IMR-90 (cell line): Measurements from ENCODE around the gene PLEKHS1. TPM values are rescaled to one million over a fixed set of nuclear protein-coding genes. Genes with fewer than 3 reads are reported as not detected.
A peak's percentile ranks its signal among the peaks of the same experiment; 100 is the strongest.

Source experiments
- ATAC-seq: fragments of 200-7000 bp; cut with Tn5 transposase; 2 replicates; pipeline ENCODE4 v1.9.1; 2020; ENCODE audit warnings: low read depth, mild to moderate bottlenecking, moderate library complexity
- BruUV-seq: library from RNA; stranded (reverse); fragments of 400-500 nt; replicated peaks from 2 replicates; lab custom pipeline; 2021; lab: Mats Ljungman, UMichigan
- CTCF ChIA-PET: fragments of 300-600 bp; formaldehyde crosslinking; extraction: SDS; loops from one replicate; lab custom pipeline; 2021; ENCODE audit warnings: antibody characterized with exemption; lab: Yijun Ruan, JAX
- POLR2A ChIA-PET: fragments of 300-600 bp; sonication (Branson Sonifier 250); formaldehyde crosslinking; loops from one replicate; lab custom pipeline; 2022; ENCODE audit warnings: antibody characterized with exemption; ENCODE audit not compliant: unreplicated experiment; lab: Charles Lee
- DNase-seq: peaks from one replicate; pipeline ENCODE4 v3.0.0; 2013
- H2AFZ ChIP-seq: replicated peaks from 2 replicates; pipeline ENCODE3; 2013; ENCODE audit warnings: low read length, mild to moderate bottlenecking; ENCODE audit not compliant: poor library complexity
- H2AK5ac ChIP-seq: 2 replicates; pipeline ENCODE4 v1.6.1; 2013; ENCODE audit warnings: low read depth, low read length, inconsistent platforms
- H2AK9ac ChIP-seq: replicated peaks from 2 replicates; pipeline ENCODE3; 2013; ENCODE audit warnings: mild to moderate bottlenecking, low read depth, low read length, moderate library complexity; ENCODE audit not compliant: poor library complexity
- H2BK120ac ChIP-seq: 2 replicates; pipeline ENCODE4 v1.6.1; 2013; ENCODE audit warnings: low read depth, low read length, inconsistent platforms
- H2BK15ac ChIP-seq: 3 replicates; pipeline ENCODE4 v1.6.1; 2013; ENCODE audit warnings: low read depth, low read length, inconsistent platforms
- H2BK20ac ChIP-seq: 2 replicates; pipeline ENCODE4 v1.6.1; 2013; ENCODE audit warnings: low read depth, mild to moderate bottlenecking, inconsistent platforms, low read length, moderate library complexity
- H2BK5ac ChIP-seq: 2 replicates; pipeline ENCODE4 v1.6.1; 2013; ENCODE audit warnings: mild to moderate bottlenecking, low read depth, low read length, inconsistent platforms; ENCODE audit not compliant: poor library complexity, severe bottlenecking
- H3K14ac ChIP-seq: replicated peaks from 2 replicates; pipeline ENCODE4 v1.6.1; 2013; ENCODE audit warnings: low read depth, low read length, inconsistent platforms
- H3K18ac ChIP-seq: 2 replicates; pipeline ENCODE4 v1.6.1; 2013; ENCODE audit warnings: low read depth, low read length, control low read depth
- H3K23ac ChIP-seq: 2 replicates; pipeline ENCODE4 v1.6.1; 2013; ENCODE audit warnings: low read depth, low read length, inconsistent platforms
- H3K27ac ChIP-seq: 2 replicates; pipeline ENCODE4 v1.5.1; 2013; ENCODE audit warnings: mild to moderate bottlenecking, control low read depth, low read length; ENCODE audit not compliant: insufficient read depth
- H3K27me3 ChIP-seq: 2 replicates; pipeline ENCODE4 v1.6.1; 2013; ENCODE audit warnings: low read length; ENCODE audit not compliant: control insufficient read depth, insufficient read depth
- H3K36me3 ChIP-seq: 2 replicates; pipeline ENCODE4 v1.6.1; 2013; ENCODE audit warnings: low read length, mixed read lengths; ENCODE audit not compliant: control insufficient read depth, insufficient read depth
- H3K4ac ChIP-seq: 2 replicates; pipeline ENCODE4 v1.6.1; 2013; ENCODE audit warnings: low read depth, low read length, inconsistent platforms
- H3K4me1 ChIP-seq: 2 replicates; pipeline ENCODE4 v1.6.1; 2013; ENCODE audit warnings: low read length, mixed read lengths; ENCODE audit not compliant: control insufficient read depth, insufficient read depth
- H3K4me2 ChIP-seq: 2 replicates; pipeline ENCODE4 v1.6.1; 2013; ENCODE audit warnings: low read depth, mild to moderate bottlenecking, control low read depth, low read length, moderate library complexity
- H3K4me3 ChIP-seq: 2 replicates; pipeline ENCODE4 v1.5.1; 2013; ENCODE audit warnings: low read depth, mild to moderate bottlenecking, control low read depth, low read length, moderate library complexity; ENCODE audit not compliant: insufficient read depth
- H3K56ac ChIP-seq: 2 replicates; pipeline ENCODE4 v1.6.1; 2013; ENCODE audit warnings: low read length, inconsistent platforms; ENCODE audit not compliant: insufficient read depth; ENCODE audit errors: extremely low read depth
- H3K79me1 ChIP-seq, 2 experiments: 2 replicates each; pipeline ENCODE4 v1.6.1; 2013; ENCODE audit warnings: low read length in 2 of 2, inconsistent platforms in 1 of 2, low read depth in 1 of 2
- H3K9ac ChIP-seq: 2 replicates; pipeline ENCODE4 v1.6.1; 2013; ENCODE audit warnings: low read depth, low read length, control low read depth
- H3K9me1 ChIP-seq: 2 replicates; pipeline ENCODE4 v1.6.1; 2013; ENCODE audit warnings: low read length, inconsistent platforms; ENCODE audit not compliant: insufficient read depth
- H3K9me3 ChIP-seq: 2 replicates; pipeline ENCODE4 v1.6.1; 2013; ENCODE audit warnings: low read length; ENCODE audit not compliant: control insufficient read depth, insufficient read depth
- H4K20me1 ChIP-seq: 2 replicates; pipeline ENCODE4 v1.6.1; 2013; ENCODE audit warnings: low read length, inconsistent platforms; ENCODE audit not compliant: insufficient read depth
- H4K5ac ChIP-seq: 2 replicates; pipeline ENCODE4 v1.6.1; 2013; ENCODE audit warnings: mild to moderate bottlenecking, low read depth, low read length, control low read depth
- H4K8ac ChIP-seq, 2 experiments: 2 replicates each; pipeline ENCODE4 v1.6.1; 2013; ENCODE audit warnings: low read depth in 2 of 2, low read length in 2 of 2, control low read depth in 1 of 2, inconsistent platforms in 1 of 2
- H4K91ac ChIP-seq: 2 replicates; pipeline ENCODE4 v1.6.1; 2013; ENCODE audit warnings: low read depth, low read length, inconsistent platforms; ENCODE audit not compliant: insufficient read depth
- BHLHE40 ChIP-seq: fragments of 150-350 bp; IDR thresholded peaks from 2 replicates; pipeline ENCODE4 v1.6.1; 2016; ENCODE audit warnings: mild to moderate bottlenecking, low read depth, low read length
- CEBPB ChIP-seq: IDR thresholded peaks from 2 replicates; pipeline ENCODE4 v1.6.1; 2012; ENCODE audit warnings: low read depth, low read length, improper control_type of control experiment
- CHD1 ChIP-seq: IDR thresholded peaks from 2 replicates; pipeline ENCODE4 v1.6.1; 2012; ENCODE audit warnings: low read depth, low read length, improper control_type of control experiment
- CTCF ChIP-seq: conservative IDR thresholded peaks from 2 replicates; pipeline ENCODE4 v1.5.1; 2012; ENCODE audit warnings: mild to moderate bottlenecking, low read depth, low read length, improper control_type of control experiment
- FOS ChIP-seq: fragments of 150-350 bp; IDR thresholded peaks from 2 replicates; pipeline ENCODE4 v1.6.1; 2016; ENCODE audit warnings: low read depth, low read length
- MAFK ChIP-seq: IDR thresholded peaks from 2 replicates; pipeline ENCODE4 v1.6.1; 2012; ENCODE audit warnings: low read depth, low read length, improper control_type of control experiment
- MAZ ChIP-seq: IDR thresholded peaks from 2 replicates; pipeline ENCODE4 v1.6.1; 2012; ENCODE audit warnings: low read depth, mild to moderate bottlenecking, low read length, improper control_type of control experiment, moderate library complexity, borderline replicate concordance
- MXI1 ChIP-seq: IDR thresholded peaks from 2 replicates; pipeline ENCODE4 v1.6.1; 2012; ENCODE audit warnings: low read depth, mild to moderate bottlenecking, low read length, moderate library complexity, borderline replicate concordance
- NFE2L2 ChIP-seq: fragments of 150-350 bp; IDR thresholded peaks from 2 replicates; pipeline ENCODE4 v1.6.1; 2016; ENCODE audit warnings: low read depth, mild to moderate bottlenecking, low read length
- POLR2A ChIP-seq: IDR thresholded peaks from 2 replicates; pipeline ENCODE4 v1.6.1; 2012; ENCODE audit warnings: mild to moderate bottlenecking, low read depth, low read length
- RAD21 ChIP-seq: IDR thresholded peaks from 2 replicates; pipeline ENCODE4 v1.6.1; 2012; ENCODE audit warnings: low read length, improper control_type of control experiment
- RCOR1 ChIP-seq: IDR thresholded peaks from 2 replicates; pipeline ENCODE4 v1.6.1; 2012; ENCODE audit warnings: mild to moderate bottlenecking, low read length, improper control_type of control experiment; ENCODE audit not compliant: insufficient replicate concordance
- RFX5 ChIP-seq: IDR thresholded peaks from 2 replicates; pipeline ENCODE4 v1.8.0; 2012; ENCODE audit warnings: low read depth, mild to moderate bottlenecking, low read length, moderate library complexity
- SMC3 ChIP-seq: fragments of 150-350 bp; IDR thresholded peaks from 2 replicates; pipeline ENCODE4 v1.6.1; 2016; ENCODE audit warnings: low read depth, mild to moderate bottlenecking, antibody characterized with exemption, low read length, moderate library complexity
- WGBS, 2 experiments: methylation state at CpG; one replicate each; pipeline versions ENCODE4 v1.1.5 to v1.1.7; 2013; ENCODE audit warnings: missing lambda C conversion rate in 2 of 2; ENCODE audit not compliant: insufficient read length in 1 of 2; ENCODE audit errors: extremely low coverage in 2 of 2; 5-methylcytosine and 5-hydroxymethylcytosine counted together
- dilution Hi-C: fragments of 300-500 bp; cut with HindIII; formaldehyde crosslinking; loops from one replicate; pipeline ENCODE4 v1.14.3; 2018; ENCODE audit warnings: low sequenced_read_pairs; ENCODE audit not compliant: unreplicated experiment
- in situ Hi-C: fragments of 300-500 bp; cut with MboI; formaldehyde crosslinking; loops from 3 replicates; pipeline ENCODE4 v1.14.3; 2019; ENCODE audit warnings: low sequenced_read_pairs, inconsistent platforms, mixed read lengths
- intact Hi-C: fragments of 100-400 bp; cut with micrococcal nuclease; formaldehyde crosslinking; loops from 2 replicates; pipeline ENCODE4 v1.10.0; 2022
- polyA plus RNA-seq, 3 experiments: library from polyadenylated mRNA; depleted of rRNA; stranded (reverse); fragments of >200 nt; gene quantifications; 2 replicates each; pipeline ENCODE4 v1.2.3, GENCODE V29; 2012; ENCODE audit warnings: low replicate concordance in 1 of 3
- total RNA-seq: library from RNA; depleted of rRNA; stranded (reverse); fragments of >200 nt; gene quantifications from 2 replicates; pipeline ENCODE4 v1.2.3, GENCODE V29; 2012
- TF ChIP-seq, protein P1 (sequence below): fragments of 150-350 bp; IDR thresholded peaks from 2 replicates; pipeline ENCODE4 v1.6.1; 2017; ENCODE audit warnings: mild to moderate bottlenecking, antibody characterized with exemption, low read length, low read depth
- TF ChIP-seq, protein P2 (sequence below): fragments of 150-350 bp; IDR thresholded peaks from 2 replicates; pipeline ENCODE4 v1.6.1; 2016; ENCODE audit warnings: low read depth, mild to moderate bottlenecking, low read length, moderate library complexity, borderline replicate concordance

PLEKHS1 gene
- total and polyA plus RNA-seq, 2 of the 4 experiments (the other 2 are of a cell fraction) = not detected

- no peaks in the 10 kb centered on the region for H4K20me1 ChIP-seq
- peak overlapping the region; percentile 78; the same call in 1 of the 2 replicates for H3K27ac ChIP-seq
- peak overlapping the region in 1 of 2 experiments; percentile 24; a peak in 1 of 4 replicates for H4K8ac ChIP-seq
- TF ChIP-seq MAFK = peak; percentile 95
- TF ChIP-seq BHLHE40 = no peak
- no peak for TF ChIP-seq SMC3
- no peak for TF ChIP-seq POLR2A
- TF ChIP-seq MXI1 = no peak
- no peak for TF ChIP-seq CTCF
- no peak for TF ChIP-seq CHD1
- TF ChIP-seq NFE2L2 = peak; percentile 100
- TF ChIP-seq, protein P1, sequence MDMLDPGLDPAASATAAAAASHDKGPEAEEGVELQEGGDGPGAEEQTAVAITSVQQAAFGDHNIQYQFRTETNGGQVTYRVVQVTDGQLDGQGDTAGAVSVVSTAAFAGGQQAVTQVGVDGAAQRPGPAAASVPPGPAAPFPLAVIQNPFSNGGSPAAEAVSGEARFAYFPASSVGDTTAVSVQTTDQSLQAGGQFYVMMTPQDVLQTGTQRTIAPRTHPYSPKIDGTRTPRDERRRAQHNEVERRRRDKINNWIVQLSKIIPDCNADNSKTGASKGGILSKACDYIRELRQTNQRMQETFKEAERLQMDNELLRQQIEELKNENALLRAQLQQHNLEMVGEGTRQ = no peak
- TF ChIP-seq, protein P2, sequence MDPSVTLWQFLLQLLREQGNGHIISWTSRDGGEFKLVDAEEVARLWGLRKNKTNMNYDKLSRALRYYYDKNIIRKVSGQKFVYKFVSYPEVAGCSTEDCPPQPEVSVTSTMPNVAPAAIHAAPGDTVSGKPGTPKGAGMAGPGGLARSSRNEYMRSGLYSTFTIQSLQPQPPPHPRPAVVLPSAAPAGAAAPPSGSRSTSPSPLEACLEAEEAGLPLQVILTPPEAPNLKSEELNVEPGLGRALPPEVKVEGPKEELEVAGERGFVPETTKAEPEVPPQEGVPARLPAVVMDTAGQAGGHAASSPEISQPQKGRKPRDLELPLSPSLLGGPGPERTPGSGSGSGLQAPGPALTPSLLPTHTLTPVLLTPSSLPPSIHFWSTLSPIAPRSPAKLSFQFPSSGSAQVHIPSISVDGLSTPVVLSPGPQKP = no peak
- no peak for TF ChIP-seq RFX5
- TF ChIP-seq MAZ = no peak
- peak; percentile 95 for TF ChIP-seq FOS
- TF ChIP-seq CEBPB = peak; percentile 32; the same call in 1 of the 2 replicates
- TF ChIP-seq RAD21 = no peak
- no peak for TF ChIP-seq RCOR1
- peak overlapping the region; percentile 42; the same call in 1 of the 2 replicates for H4K5ac ChIP-seq
- no TSS peak for BruUV-seq
- dilution Hi-C loops = no loop called here
- peak overlapping the region; percentile 38 for H2AFZ ChIP-seq
- H2AK9ac ChIP-seq = peak overlapping the region; percentile 39
- no peak overlapping the region; the same call in 1 of the 2 replicates for H3K4ac ChIP-seq
- H3K56ac ChIP-seq = no peak overlapping the region
- H3K4me1 ChIP-seq = peaks cover 2% of the 10 kb centered on the region
- H3K9me3 ChIP-seq = no peaks in the 10 kb centered on the region
- ATAC-seq (peak; percentile 85), DNase-seq (peak; percentile 96)
- no peak overlapping the region for H3K9ac ChIP-seq
- POLR2A ChIA-PET = no interaction called here
- no peaks in the 10 kb centered on the region for H3K79me1 ChIP-seq
- intact Hi-C loops = no loop called here
- peak overlapping the region; percentile 42 for H3K18ac ChIP-seq
- peak overlapping the region; percentile 37 for H2BK120ac ChIP-seq
- no peak overlapping the region for H3K4me3 ChIP-seq
- no peak overlapping the region for H2BK15ac ChIP-seq
- peak overlapping the region; percentile 24; the same call in 1 of the 2 replicates for H2BK20ac ChIP-seq
- H2AK5ac ChIP-seq = no peak overlapping the region
- H3K23ac ChIP-seq = no peak overlapping the region
- no peak overlapping the region for H4K91ac ChIP-seq
- no peak overlapping the region for H2BK5ac ChIP-seq
- no peaks in the 10 kb centered on the region for H3K36me3 ChIP-seq
- CTCF ChIA-PET = interaction anchor here (1.2 to 1.5 kb wide), 2 partner anchors 22 to 110 kb away, joined by 3 to 4 read pairs; no protein-coding TSS in a partner anchor
- 69% methylated on average over 2 of the region's 9 CpGs; no CpG with 5 or more reads in 1 of the 2 experiments for WGBS, 2 experiments
- H3K4me2 ChIP-seq = peak overlapping the region; percentile 20; the same call in 1 of the 2 replicates
- H3K14ac ChIP-seq = no peak overlapping the region
- H3K9me1 ChIP-seq = no peaks in the 10 kb centered on the region
- in situ Hi-C loops = no loop called here
- H3K27me3 ChIP-seq = peaks cover 6% of the 10 kb centered on the region
Measured at GRCh38 chr10:113788604-113789083, 37.2 kb downstream of the PLEKHS1 start.
